Liver (tissue), 9 donors: ENCODE data around the gene SMPD4. TPM values are rescaled to one million over a fixed set of nuclear protein-coding genes. Genes with fewer than 3 reads are reported as not detected.
"Not testable (repeated sequence)": the region's sequence is repeated elsewhere in the genome, so short reads cannot be mapped to it uniquely, and the experiment has no call there.

Source experiments
- DNase-seq: peaks from one replicate; pipeline ENCODE4 v3.0.0-alpha.2; 2017; ENCODE audit warnings: low spot score
- H3K27ac ChIP-seq, 2 donors: one replicate each; pipeline ENCODE4 v1.7.0; 2013; ENCODE audit warnings: inconsistent platforms in 2 of 2, low read length in 2 of 2, control low read depth in 1 of 2, low read depth in 1 of 2, mild to moderate bottlenecking in 1 of 2
- H3K27me3 ChIP-seq, 4 donors: one replicate each; pipeline versions ENCODE4 v1.6.1 to v1.7.0; 2013; ENCODE audit warnings: low read length in 3 of 4, inconsistent platforms in 1 of 4, mild to moderate bottlenecking in 1 of 4, moderate library complexity in 1 of 4; ENCODE audit not compliant: control insufficient read depth in 4 of 4, insufficient read depth in 4 of 4
- H3K36me3 ChIP-seq, 4 donors: one replicate each; pipeline versions ENCODE4 v1.6.1 to v1.7.0; 2013; ENCODE audit warnings: low read length in 3 of 4, mild to moderate bottlenecking in 3 of 4, low read depth in 1 of 4, moderate library complexity in 1 of 4; ENCODE audit not compliant: control insufficient read depth in 4 of 4, insufficient read depth in 3 of 4
- H3K4me1 ChIP-seq, 4 donors: one replicate each; pipeline versions ENCODE4 v1.6.1 to v1.7.0; 2013; ENCODE audit warnings: low read length in 3 of 4, mild to moderate bottlenecking in 3 of 4, moderate library complexity in 1 of 4; ENCODE audit not compliant: control insufficient read depth in 4 of 4, insufficient read depth in 4 of 4
- H3K4me3 ChIP-seq, 3 donors: one replicate each; pipeline versions ENCODE4 v1.6.1 to v1.7.0; 2013; ENCODE audit warnings: low read length in 3 of 3, control low read depth in 1 of 3, low read depth in 1 of 3, mild to moderate bottlenecking in 1 of 3
- H3K9ac ChIP-seq, 2 donors: one replicate each; pipeline ENCODE4 v1.7.0; 2013; ENCODE audit warnings: low read length in 2 of 2, mild to moderate bottlenecking in 2 of 2, moderate library complexity in 2 of 2, control low read depth in 1 of 2, low read depth in 1 of 2
- H3K9me3 ChIP-seq, 4 donors: one replicate each; pipeline versions ENCODE4 v1.6.1 to v1.7.0; 2013; ENCODE audit warnings: low read length in 3 of 4; ENCODE audit not compliant: control insufficient read depth in 4 of 4
- WGBS: extraction: QIAGEN DNeasy Blood & Tissue Kit; methylation state at CpG from one replicate; pipeline ENCODE4 v1.1.7; 2013; 5-methylcytosine and 5-hydroxymethylcytosine counted together
- polyA plus RNA-seq, 2 donors: library from polyadenylated mRNA; stranded (reverse) in 1 of 2; unstranded in 1 of 2; fragments of 200-250 nt in 1 of 2; fragments of >200 nt in 1 of 2; fragmentation: Nextera tagmentation in 1 of 2; extraction: Ambion mirVana in 1 of 2; gene quantifications; one replicate each; pipeline versions ENCODE4 v1.2.1 to v1.2.3, GENCODE V29; 2013 to 2015
- total RNA-seq, 2 donors: library from RNA; depleted of rRNA; stranded (reverse); fragments of >200 nt; gene quantifications; one replicate each; pipeline ENCODE4 v1.2.3, GENCODE V29; 2014
- donor health status: healthy.
- donor health status: healthy.
- donor health status: healthy.
- donor health status: healthy.
- donor health status: healthy.

The SMPD4 gene
- total and polyA plus RNA-seq, 4 donors = 9.9 to 22.3 (median 17.7) TPM

DNA sequence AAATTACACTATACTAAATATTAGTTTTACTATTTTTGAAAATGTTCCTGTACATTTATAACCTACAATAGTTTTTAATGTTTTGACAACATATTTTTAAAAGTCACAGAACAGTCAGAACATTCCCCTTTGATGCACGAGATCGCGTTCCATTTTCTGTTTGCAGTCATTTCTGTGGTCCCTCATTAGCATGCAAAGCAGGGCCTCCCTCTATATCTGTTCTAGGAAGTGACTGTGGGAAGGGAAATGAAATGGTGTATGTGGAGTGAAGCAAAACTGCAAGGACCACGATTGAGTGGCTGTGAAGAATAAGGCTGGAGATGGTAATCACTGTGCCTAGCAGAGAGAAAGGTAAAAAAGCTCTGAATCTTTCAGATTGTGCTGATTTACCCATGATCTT lies 41.1 kb upstream of the SMPD4 start:
- not testable (repeated sequence) for H3K27ac ChIP-seq, DNase-seq, H3K9ac ChIP-seq, H3K27me3 ChIP-seq, H3K4me3 ChIP-seq, H3K4me1 ChIP-seq, H3K9me3 ChIP-seq, H3K36me3 ChIP-seq
- 32% methylated on average over 4 of the region's 4 CpGs for WGBS

DNA sequence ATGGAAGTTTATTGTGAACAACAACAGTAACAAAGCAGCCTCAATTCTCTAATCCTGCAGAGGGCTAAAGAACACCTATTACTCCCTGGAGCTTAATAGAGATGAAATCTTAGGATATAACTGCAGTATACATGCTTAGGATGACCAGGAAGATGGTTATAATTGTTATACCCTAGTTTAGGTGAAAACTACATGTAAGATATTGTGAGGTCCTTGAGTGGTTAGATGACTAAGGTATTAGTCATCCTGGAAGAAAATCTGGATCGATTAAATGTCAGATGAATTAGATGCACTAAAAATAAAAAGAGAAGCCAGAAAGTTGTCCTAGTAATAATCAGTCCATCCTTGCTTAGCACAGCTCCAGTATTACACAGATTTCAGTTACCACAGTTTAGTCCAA lies 39.1 kb upstream of the SMPD4 start:
- not testable (repeated sequence) for DNase-seq, H3K9me3 ChIP-seq, H3K4me3 ChIP-seq, H3K9ac ChIP-seq, H3K36me3 ChIP-seq, H3K27ac ChIP-seq, H3K4me1 ChIP-seq, H3K27me3 ChIP-seq
- 71% methylated on average over 1 of the region's 1 CpG for WGBS

DNA sequence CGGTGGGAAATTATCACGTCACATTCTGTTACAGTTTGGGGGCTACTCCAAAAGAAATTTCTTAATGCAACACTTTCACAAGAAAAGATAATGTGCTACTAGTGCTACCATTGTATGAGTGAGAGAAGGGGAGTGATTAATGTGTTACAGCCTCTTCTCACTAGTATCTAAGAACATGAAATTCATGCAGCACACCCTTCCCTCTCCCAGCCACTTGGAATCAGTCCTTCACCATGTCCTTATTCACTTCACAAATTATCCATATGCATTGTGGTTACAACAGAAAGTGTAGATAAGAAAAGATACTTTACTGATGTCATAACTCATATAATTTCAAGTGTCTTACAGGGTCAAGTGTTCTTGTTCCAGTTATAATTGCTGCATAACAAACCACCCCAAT lies 37.7 kb upstream of the SMPD4 start:
- not testable (repeated sequence) for H3K4me1 ChIP-seq, H3K27ac ChIP-seq, H3K36me3 ChIP-seq, H3K9me3 ChIP-seq, H3K9ac ChIP-seq, DNase-seq, H3K27me3 ChIP-seq, H3K4me3 ChIP-seq
- WGBS = 65% methylated on average over 2 of the region's 2 CpGs

DNA sequence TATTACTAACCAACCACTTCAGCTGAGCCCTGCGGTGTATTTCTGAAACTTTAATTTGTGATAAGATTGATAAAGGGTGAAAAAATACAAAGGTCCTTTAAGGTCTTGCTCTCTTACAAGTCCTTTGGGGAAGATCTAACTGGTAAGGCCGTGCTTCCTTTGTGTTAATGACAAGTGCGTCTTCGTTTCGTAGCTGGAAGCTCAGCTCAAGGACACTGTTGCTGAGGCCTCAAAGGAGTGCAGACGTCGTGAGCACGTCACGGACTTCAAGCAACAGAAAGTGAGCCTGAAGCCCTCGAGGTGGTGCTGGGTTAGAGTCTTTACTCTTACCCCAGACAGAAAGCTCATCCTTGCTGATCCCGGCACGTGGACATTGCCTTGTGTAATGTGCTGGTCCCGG lies 25.6 kb upstream of the SMPD4 start:
- H3K27me3 ChIP-seq, H3K4me3 ChIP-seq, H3K9me3 ChIP-seq, H3K9ac ChIP-seq, H3K4me1 ChIP-seq, H3K36me3 ChIP-seq, DNase-seq, H3K27ac ChIP-seq: not testable (repeated sequence)
- WGBS = 85% methylated on average over 13 of the region's 13 CpGs

DNA sequence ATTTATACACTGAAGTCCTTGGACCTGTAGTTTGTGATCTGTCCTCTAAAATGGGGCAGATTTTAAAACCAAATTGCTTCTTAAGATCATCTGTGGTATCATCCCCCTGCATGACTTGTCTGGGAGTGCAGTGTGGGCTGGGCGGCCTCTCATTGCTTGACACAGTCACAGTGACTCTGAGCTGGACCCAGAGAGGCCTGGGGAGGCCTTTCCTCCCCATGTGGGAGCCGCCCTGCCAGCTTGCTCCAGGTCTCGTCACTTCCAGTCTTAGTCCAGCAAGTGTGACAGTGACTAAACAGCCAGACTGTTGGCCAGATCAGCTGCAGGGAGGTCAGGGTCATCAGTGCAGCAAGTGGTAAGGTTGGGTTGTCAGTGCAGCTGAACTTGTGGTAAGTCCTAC lies 21.7 kb upstream of the SMPD4 start:
- DNase-seq, H3K9me3 ChIP-seq, H3K36me3 ChIP-seq, H3K27ac ChIP-seq, H3K4me3 ChIP-seq, H3K9ac ChIP-seq, H3K27me3 ChIP-seq, H3K4me1 ChIP-seq: not testable (repeated sequence)
- 94% methylated on average over 3 of the region's 3 CpGs for WGBS

DNA sequence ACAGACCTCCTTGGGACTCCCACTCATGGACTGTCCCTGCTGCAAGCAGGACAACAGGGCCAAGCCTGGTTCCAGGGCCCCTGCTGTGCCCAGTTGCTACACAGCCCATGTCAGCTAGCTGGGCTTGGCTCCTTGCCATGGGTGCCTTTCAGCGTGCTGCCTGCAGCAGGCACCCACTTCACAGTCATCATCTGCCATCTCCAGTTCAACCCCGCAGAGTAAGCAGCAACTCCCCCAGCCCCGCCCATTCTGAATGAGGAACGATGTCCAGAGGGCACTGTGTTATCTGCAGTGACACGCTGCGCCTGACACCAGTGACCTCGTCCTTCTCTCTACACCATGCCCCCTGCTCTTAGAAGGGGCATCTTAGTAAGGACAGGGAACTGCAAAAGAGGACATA lies 21.1 kb upstream of the SMPD4 start:
- H3K4me3 ChIP-seq = not testable (repeated sequence)

More for the DNA sequence above, 21.1 kb upstream of the SMPD4 start:
- peak; percentile 55 for DNase-seq
- H3K9me3 ChIP-seq, H3K36me3 ChIP-seq, H3K9ac ChIP-seq, H3K27ac ChIP-seq, H3K4me1 ChIP-seq, H3K27me3 ChIP-seq: not testable (repeated sequence)
- WGBS = 25% methylated on average over 5 of the region's 7 CpGs
